ENCODE measurements around the gene GBX1. TPM values are rescaled to one million over a fixed set of nuclear protein-coding genes. Genes with fewer than 3 reads are reported as not detected.
A peak's percentile ranks its signal among the peaks of the same experiment; 100 is the strongest.

GBX1 gene
- total RNA-seq, 1 donor from 2014 or later = not detected

- TF ChIP-seq CTCF (IDR thresholded peaks at IDR 0.05; ENCODE audit: insufficient read depth, low read length, poor library complexity, severe bottlenecking) = no peak
- Histone ChIP-seq H3K4me3 (ENCODE audit: low read depth, low read length) (no peak overlapping the region), H3K36me3 (ENCODE audit: control insufficient read depth, insufficient read depth, low read length) (peaks cover 4% of the 10 kb centered on the region), H3K27me3 (ENCODE audit: control insufficient read depth, insufficient read depth, low read length) (no peaks in the 10 kb centered on the region)
- DNase-seq (ENCODE audit: low read depth) = no peak
Observed at GRCh38 chr7:151118108-151119054, 49.1 kb downstream of the GBX1 start.

- DNase-seq (ENCODE audit: low read depth) = no peak
- TF ChIP-seq CTCF (IDR thresholded peaks at IDR 0.05; ENCODE audit: insufficient read depth, low read length, poor library complexity, severe bottlenecking) = no peak
- peaks cover 4% of the 10 kb centered on the region for H3K36me3 ChIP-seq (ENCODE audit: control insufficient read depth, insufficient read depth, low read length)
- no peaks in the 10 kb centered on the region for H3K27me3 ChIP-seq (ENCODE audit: control insufficient read depth, insufficient read depth, low read length)
- H3K4me3 ChIP-seq (ENCODE audit: low read depth, low read length) = no peak overlapping the region
Observed at GRCh38 chr7:151117565-151117964, 49.9 kb downstream of the GBX1 start.

GRCh38 chr7:151116603-151117440, 50.7 kb downstream of the GBX1 start:
- no peak overlapping the region for H3K4me3 ChIP-seq (ENCODE audit: low read depth, low read length)

GRCh38 chr7:151115836-151116418, 51.6 kb downstream of the GBX1 start:
- H3K4me3 ChIP-seq (ENCODE audit: low read depth, low read length) = peak overlapping the region; percentile 31
- H3K27me3 ChIP-seq (ENCODE audit: control insufficient read depth, insufficient read depth, low read length) = no peaks in the 10 kb centered on the region
- no peak for TF ChIP-seq CTCF (IDR thresholded peaks at IDR 0.05; ENCODE audit: insufficient read depth, low read length, poor library complexity, severe bottlenecking)
- peaks cover 3% of the 10 kb centered on the region for H3K36me3 ChIP-seq (ENCODE audit: control insufficient read depth, insufficient read depth, low read length)
- peak; percentile 23 for DNase-seq (ENCODE audit: low read depth)

More at GRCh38 chr7:151116603-151117440, 50.7 kb downstream of the GBX1 start:
- Histone ChIP-seq H3K27me3 (ENCODE audit: control insufficient read depth, insufficient read depth, low read length) (no peaks in the 10 kb centered on the region), H3K36me3 (ENCODE audit: control insufficient read depth, insufficient read depth, low read length) (peaks cover 4% of the 10 kb centered on the region)
- no peak for TF ChIP-seq CTCF (IDR thresholded peaks at IDR 0.05; ENCODE audit: insufficient read depth, low read length, poor library complexity, severe bottlenecking)
- DNase-seq (ENCODE audit: low read depth) = no peak

GRCh38 chr7:151115121-151115835, 52.2 kb downstream of the GBX1 start:
- Histone ChIP-seq H3K27me3 (ENCODE audit: control insufficient read depth, insufficient read depth, low read length) (no peaks in the 10 kb centered on the region), H3K4me3 (ENCODE audit: low read depth, low read length) (peak overlapping the region; percentile 31), H3K36me3 (ENCODE audit: control insufficient read depth, insufficient read depth, low read length) (peaks cover 2% of the 10 kb centered on the region)
- no peak for TF ChIP-seq CTCF (IDR thresholded peaks at IDR 0.05; ENCODE audit: insufficient read depth, low read length, poor library complexity, severe bottlenecking)
- no peak for DNase-seq (ENCODE audit: low read depth)

Measured in kidney epithelial cell (primary cell).